Measurements from ENCODE around the gene IL3.

DNA sequence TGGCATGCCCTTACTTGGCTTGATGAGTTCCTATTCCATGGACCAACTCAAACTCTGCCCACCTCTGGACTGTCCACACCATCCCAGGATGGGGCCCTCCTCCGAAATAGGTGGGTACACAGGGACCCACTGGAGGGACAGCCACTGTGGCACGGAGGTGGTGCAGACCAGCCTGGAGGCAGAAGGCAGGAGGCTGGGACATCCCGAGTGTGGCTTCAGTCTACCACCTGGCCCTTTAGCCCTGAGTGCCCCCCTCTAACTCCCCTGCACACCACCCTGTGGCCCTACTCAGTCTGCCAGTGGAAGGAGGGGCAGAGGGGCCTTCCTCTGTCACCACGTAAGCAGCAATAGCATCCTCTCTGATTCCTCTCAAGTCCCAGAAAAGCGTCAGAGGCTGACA is 3.7 kb downstream of the IL3 start:
- TF ChIP-seq, protein P1, sequence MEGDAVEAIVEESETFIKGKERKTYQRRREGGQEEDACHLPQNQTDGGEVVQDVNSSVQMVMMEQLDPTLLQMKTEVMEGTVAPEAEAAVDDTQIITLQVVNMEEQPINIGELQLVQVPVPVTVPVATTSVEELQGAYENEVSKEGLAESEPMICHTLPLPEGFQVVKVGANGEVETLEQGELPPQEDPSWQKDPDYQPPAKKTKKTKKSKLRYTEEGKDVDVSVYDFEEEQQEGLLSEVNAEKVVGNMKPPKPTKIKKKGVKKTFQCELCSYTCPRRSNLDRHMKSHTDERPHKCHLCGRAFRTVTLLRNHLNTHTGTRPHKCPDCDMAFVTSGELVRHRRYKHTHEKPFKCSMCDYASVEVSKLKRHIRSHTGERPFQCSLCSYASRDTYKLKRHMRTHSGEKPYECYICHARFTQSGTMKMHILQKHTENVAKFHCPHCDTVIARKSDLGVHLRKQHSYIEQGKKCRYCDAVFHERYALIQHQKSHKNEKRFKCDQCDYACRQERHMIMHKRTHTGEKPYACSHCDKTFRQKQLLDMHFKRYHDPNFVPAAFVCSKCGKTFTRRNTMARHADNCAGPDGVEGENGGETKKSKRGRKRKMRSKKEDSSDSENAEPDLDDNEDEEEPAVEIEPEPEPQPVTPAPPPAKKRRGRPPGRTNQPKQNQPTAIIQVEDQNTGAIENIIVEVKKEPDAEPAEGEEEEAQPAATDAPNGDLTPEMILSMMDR (conservative IDR thresholded peaks at IDR 0.05; ENCODE audit: low read length), result no peak
- TF ChIP-seq EZH2phosphoT487 (IDR thresholded peaks at IDR 0.05; ENCODE audit: borderline replicate concordance), result no peak

All from Loucy (cell line).